ENCODE results near the gene GNPTG.

DNA sequence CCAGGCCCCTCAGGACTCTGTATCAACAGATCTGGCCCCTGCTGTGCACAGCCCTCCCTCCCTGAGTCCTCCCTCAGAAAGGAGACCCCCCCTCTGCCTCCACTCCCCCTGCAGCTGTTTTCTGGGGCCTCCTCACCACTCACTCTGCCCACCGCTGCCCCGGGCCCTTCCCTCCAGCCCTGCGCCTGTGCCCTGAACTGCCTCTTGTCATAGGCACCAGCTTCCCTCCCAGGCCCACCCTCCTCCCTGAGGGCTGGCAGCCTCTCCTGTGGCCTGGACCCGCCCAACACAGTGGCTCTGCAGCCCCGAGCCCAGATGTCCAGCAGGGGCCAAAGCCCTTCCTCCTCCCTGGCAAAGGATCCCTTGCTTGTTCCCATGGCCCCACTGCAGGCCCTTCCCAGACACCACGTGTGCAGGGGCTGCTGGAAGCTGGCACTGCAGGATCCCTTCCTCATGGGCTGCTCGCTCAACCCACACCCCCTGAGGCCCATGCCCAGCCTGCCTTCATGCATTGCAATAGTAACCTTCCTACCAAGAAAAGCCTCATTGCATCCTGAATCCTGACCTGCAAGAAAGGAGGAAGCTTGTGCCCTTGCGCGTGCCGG is 25.8 kb downstream of the GNPTG start:
- TF ChIP-seq POLR2A (IDR thresholded peaks at IDR 0.05; ENCODE audit: low read depth, low read length) = no peak
- TF ChIP-seq, protein P1, sequence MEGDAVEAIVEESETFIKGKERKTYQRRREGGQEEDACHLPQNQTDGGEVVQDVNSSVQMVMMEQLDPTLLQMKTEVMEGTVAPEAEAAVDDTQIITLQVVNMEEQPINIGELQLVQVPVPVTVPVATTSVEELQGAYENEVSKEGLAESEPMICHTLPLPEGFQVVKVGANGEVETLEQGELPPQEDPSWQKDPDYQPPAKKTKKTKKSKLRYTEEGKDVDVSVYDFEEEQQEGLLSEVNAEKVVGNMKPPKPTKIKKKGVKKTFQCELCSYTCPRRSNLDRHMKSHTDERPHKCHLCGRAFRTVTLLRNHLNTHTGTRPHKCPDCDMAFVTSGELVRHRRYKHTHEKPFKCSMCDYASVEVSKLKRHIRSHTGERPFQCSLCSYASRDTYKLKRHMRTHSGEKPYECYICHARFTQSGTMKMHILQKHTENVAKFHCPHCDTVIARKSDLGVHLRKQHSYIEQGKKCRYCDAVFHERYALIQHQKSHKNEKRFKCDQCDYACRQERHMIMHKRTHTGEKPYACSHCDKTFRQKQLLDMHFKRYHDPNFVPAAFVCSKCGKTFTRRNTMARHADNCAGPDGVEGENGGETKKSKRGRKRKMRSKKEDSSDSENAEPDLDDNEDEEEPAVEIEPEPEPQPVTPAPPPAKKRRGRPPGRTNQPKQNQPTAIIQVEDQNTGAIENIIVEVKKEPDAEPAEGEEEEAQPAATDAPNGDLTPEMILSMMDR (IDR thresholded peaks at IDR 0.05; ENCODE audit: extremely low read depth in 1 of 2, insufficient read depth in 1 of 2, low read depth in 1 of 2, low read length in 2 of 2) = no peak
- TF ChIP-seq POLR2AphosphoS5 (IDR thresholded peaks at IDR 0.05; ENCODE audit: insufficient read depth, low read depth, low read length) = no peak
- TF ChIP-seq EZH2 (IDR thresholded peaks at IDR 0.05; ENCODE audit: borderline replicate concordance, low read depth, low read length, severe bottlenecking) = no peak
